ENCODE data around the gene ACBD4. TPM values are rescaled to one million over a fixed set of nuclear protein-coding genes. Genes with fewer than 3 reads are reported as not detected.

The ACBD4 gene
- total RNA-seq, 2 experiments from 2014 or later, result 12.7 to 13.4 TPM

DNA sequence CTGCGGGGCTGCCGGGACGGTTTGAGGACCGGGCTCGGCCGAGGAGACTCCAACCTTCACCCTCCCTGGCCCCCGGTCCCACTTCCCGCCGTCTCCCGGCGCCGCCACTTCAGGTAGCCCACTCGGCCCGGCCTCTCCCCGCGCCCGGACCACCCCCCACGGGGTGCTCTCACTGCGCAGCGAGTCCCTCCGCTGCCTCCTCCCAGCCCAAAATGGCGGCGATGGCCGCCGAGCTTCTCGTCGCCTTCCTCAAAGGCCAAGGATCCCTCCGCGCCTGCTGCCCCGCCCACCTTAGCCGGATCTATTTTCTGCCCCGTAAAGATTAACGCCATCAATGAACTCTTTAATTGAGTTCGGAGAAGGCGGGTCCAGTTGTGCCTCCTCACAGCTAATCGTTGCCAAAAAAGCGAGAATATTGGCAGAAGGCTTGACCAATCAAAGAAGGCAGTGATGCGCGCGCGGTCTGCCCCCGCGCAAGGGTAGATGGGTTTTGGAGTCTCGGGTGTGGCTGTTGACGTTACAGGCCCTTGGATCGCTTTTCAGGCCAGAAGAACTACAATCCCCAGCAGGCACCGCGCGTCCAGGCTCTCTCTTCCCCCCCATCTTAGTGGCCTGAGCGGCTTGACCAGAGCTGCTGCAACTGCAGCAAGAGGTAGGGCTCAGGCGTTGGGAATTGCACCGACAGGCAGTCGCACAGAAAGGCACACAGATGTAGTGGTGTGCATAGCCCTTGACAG, 26.0 kb downstream of the ACBD4 start, which contains the start of gene HEXIM2:
Gene HEXIM2, plus strand, starts transcription at position 588 of the 737 bp plus-strand sequence. CDS start 919 bp downstream, outside the sequence.
- ATAC-seq, result peak; percentile 97
- intact Hi-C loops (cut with DNase I, micrococcal nuclease), result loop anchor here (1.0 to 5.0 kb wide), 13 partner anchors 11 to 1031 kb away; partner anchors contain the start of genes ACBD4 (in 2 of the 2), HEXIM1 (in 2 of the 2), NMT1 (in 2 of the 2) and DCAKD (in 1 of the 2)
- H3K9me3 Mint-ChIP-seq (ENCODE audit: low read depth), result no peaks in the 10 kb centered on the region
- peak within 1 kb of the TSS; percentile 96 for H3K4me3 Mint-ChIP-seq
- peak within 1 kb of the TSS; percentile 96 for H3K27ac Mint-ChIP-seq
- H3K4me1 Mint-ChIP-seq, result peaks cover 24% of the 10 kb centered on the region
- H3K27me3 Mint-ChIP-seq, result no peaks in the 10 kb centered on the region
- peak; percentile 97 for DNase-seq
- H3K36me3 Mint-ChIP-seq (ENCODE audit: low read depth), result peaks cover 25% of the 10 kb centered on the region
- ChIA-PET POLR2A (interaction anchor here (0.7 to 5.8 kb wide), 11 partner anchors 10 to 151 kb away, joined by 3 to 247 read pairs (median 6); partner anchors contain the start of genes ACBD4, HEXIM1 and NMT1), CTCF (interaction anchor here (0.7 to 9.5 kb wide), 10 partner anchors 11 to 223 kb away, joined by 3 to 139 read pairs (median 6); partner anchors contain the start of genes ACBD4, HEXIM1 and MAP3K14)

DNA sequence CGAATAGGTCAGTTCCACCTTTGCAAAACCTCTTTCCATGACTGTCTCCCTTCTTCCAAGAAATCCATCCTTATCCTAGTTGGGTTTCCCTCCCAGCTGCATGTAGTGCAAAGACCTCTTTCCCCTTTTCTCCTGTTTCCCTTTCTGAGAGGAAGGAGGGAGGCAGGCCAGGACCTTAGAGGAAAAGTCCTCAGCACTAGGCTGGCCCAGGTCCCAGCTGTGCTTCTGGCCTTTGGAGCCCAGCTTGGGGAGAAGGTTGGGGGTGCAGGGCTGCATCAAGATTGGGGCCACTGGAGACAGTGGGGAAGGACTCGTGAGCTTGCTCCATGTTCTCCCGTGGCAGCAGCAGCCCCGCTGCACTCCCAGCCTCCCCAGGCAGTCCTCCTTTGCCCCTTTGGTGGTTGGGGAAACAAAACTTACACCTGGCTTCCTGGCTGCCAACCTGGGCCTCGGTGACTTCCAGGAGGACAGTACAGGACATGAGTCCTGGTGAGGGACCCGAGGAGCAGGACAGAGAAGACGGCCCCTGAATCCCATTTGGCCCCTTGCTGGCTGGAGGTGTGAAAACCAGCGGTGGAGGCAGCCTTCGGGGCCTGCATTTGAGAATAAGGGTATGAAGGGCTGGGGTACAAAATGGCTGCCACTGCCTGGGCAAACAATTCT, 26.7 kb downstream of the ACBD4 start:
- ATAC-seq, result no peak
- Mint-ChIP-seq H3K27me3 (no peaks in the 10 kb centered on the region), H3K4me1 (peaks cover 24% of the 10 kb centered on the region), H3K27ac (peak overlapping the region; percentile 62), H3K36me3 (ENCODE audit: low read depth) (peaks cover 23% of the 10 kb centered on the region), H3K4me3 (peak overlapping the region; percentile 96), H3K9me3 (ENCODE audit: low read depth) (no peaks in the 10 kb centered on the region)
- POLR2A ChIA-PET, result interaction anchor here (0.7 to 5.8 kb wide), 10 partner anchors 9 to 150 kb away, joined by 3 to 247 read pairs (median 6); partner anchors contain the start of genes HEXIM1 and NMT1
- intact Hi-C loops (cut with DNase I, micrococcal nuclease), result loop anchor here (5.0 kb wide), 2 partner anchors 35 to 1030 kb away; partner anchors contain the start of gene KANSL1 (in 1 of the 2)
- DNase-seq, result no peak
- CTCF ChIA-PET, result interaction anchor here (0.5 to 9.5 kb wide), 9 partner anchors 10 to 155 kb away, joined by 3 to 139 read pairs (median 7); partner anchors contain the start of genes ACBD4, HEXIM1 and MAP3K14

DNA sequence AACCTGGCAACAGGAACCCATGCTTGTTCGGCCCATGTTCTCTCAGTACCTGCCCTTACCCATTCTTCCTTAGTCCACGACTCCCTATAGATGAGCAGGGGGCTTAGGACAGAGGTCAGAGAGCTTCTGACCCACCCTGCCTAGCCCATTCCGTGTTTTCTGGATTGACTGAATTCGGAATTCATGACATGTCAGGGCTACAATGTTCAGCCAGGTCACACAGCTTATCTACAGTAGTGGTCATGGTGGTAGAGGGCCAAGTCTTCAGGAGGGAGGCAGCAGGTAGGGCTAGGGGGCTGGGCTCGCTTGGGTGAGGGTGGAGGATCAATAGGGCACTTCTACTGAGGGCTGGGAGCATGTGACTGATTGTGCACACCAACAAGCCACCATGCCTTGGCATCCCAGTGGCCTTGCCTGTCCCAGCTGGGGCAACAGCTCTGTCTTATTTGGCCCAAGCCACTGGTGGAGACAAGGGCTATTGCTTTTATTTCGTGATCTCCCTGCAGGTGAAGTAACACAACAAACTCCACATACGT, 29.3 kb downstream of the ACBD4 start:
- ChIA-PET POLR2A (interaction anchor here (1.4 kb wide), 1 partner anchor 16 kb away, joined by 8 read pairs; the partner anchor contains the start of gene HEXIM1), CTCF (interaction anchor here (0.5 to 9.5 kb wide), 3 partner anchors 15 to 71 kb away, joined by 3 to 139 read pairs (median 3); partner anchors contain the start of genes ACBD4 and HEXIM1)
- no peak for DNase-seq
- no peak overlapping the region for H3K27ac Mint-ChIP-seq
- no peak for ATAC-seq
- intact Hi-C loops (cut with DNase I, micrococcal nuclease), result loop anchor here (5.0 kb wide), 2 partner anchors 32 to 1027 kb away; partner anchors contain the start of gene KANSL1 (in 1 of the 2)
- H3K9me3 Mint-ChIP-seq (ENCODE audit: low read depth), result no peaks in the 10 kb centered on the region
- H3K36me3 Mint-ChIP-seq (ENCODE audit: low read depth), result peaks cover 8% of the 10 kb centered on the region
- H3K27me3 Mint-ChIP-seq, result no peaks in the 10 kb centered on the region
- peaks cover 4% of the 10 kb centered on the region for H3K4me1 Mint-ChIP-seq
- H3K4me3 Mint-ChIP-seq, result no peak overlapping the region

DNA sequence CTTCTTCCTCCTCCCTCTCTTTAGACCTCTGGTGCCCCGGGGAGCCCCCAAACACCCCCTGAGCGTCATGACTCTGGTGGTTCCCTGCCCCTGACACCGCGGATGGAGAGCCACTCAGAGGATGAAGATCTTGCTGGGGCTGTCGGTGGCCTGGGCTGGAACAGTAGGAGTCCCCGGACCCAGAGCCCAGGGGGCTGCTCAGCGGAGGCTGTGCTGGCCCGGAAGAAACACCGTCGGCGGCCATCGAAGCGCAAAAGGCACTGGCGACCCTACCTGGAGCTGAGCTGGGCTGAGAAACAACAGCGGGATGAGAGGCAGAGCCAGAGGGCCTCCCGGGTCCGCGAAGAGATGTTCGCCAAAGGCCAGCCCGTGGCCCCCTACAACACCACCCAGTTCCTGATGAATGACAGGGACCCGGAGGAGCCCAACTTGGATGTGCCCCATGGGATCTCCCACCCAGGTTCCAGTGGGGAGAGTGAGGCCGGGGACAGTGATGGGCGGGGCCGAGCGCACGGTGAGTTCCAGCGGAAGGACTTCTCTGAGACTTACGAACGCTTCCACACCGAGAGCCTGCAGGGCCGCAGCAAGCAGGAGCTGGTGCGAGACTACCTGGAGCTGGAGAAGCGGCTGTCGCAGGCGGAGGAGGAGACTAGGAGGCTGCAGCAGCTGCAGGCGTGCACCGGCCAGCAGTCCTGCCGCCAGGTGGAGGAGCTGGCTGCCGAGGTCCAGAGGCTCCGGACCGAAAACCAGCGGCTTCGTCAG, 33.7 kb downstream of the ACBD4 start:
- no peak overlapping the region for H3K27ac Mint-ChIP-seq
- POLR2A ChIA-PET, result no interaction called here
- DNase-seq (no peak), ATAC-seq (no peak)
- no peaks in the 10 kb centered on the region for H3K36me3 Mint-ChIP-seq (ENCODE audit: low read depth)
- intact Hi-C loops (cut with DNase I, micrococcal nuclease), result no loop called here
- H3K27me3 Mint-ChIP-seq, result no peaks in the 10 kb centered on the region
- no peak overlapping the region for H3K4me3 Mint-ChIP-seq
- CTCF ChIA-PET, result interaction anchor here (0.9 kb wide), 1 partner anchor 28 kb away, joined by 4 read pairs; no protein-coding TSS in a partner anchor
- H3K4me1 Mint-ChIP-seq, result peaks cover 23% of the 10 kb centered on the region
- H3K9me3 Mint-ChIP-seq (ENCODE audit: low read depth), result no peaks in the 10 kb centered on the region

DNA sequence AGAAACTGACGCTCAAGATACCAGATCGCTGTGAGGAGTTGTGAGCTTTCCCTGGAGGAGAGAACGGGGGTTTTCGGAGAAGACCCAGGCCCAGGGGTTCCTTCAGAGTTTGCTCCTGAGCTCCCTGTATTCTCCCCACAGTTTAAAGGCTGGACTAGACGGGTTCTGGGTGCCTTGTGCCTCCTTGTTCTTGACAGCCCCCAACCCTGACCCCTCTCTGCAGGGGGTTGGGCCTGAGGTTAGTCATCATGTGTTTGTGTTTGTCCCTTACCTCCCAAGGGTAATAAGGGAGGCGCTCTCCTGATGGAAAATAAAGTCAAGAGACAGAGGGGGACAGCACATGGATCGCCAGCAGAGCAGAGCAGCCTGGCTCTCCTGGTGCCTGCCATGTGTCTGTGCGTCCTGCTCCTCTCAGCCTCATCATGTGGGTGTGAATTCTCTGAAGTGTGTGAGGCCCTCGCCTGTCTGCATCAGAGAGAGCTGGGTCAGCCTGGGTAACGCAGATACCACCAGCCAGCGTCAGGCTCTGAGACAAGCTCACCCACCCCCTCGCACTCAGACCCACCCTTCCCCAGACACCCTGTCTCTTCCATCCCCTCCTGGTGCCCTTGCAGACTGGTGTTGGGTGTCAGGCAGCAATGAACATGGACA, 34.9 kb downstream of the ACBD4 start:
- H3K27me3 Mint-ChIP-seq, result no peaks in the 10 kb centered on the region
- H3K27ac Mint-ChIP-seq, result no peak overlapping the region
- ChIA-PET CTCF (interaction anchor here (0.6 to 4.2 kb wide), 5 partner anchors 12 to 1191 kb away, joined by 3 to 41 read pairs (median 4); partner anchors contain the start of genes ACBD4 and HEXIM1), POLR2A (interaction anchor here (0.8 to 1.5 kb wide), 3 partner anchors 8 to 21 kb away, joined by 3 to 5 read pairs (median 4); partner anchors contain the start of gene HEXIM2)
- H3K4me3 Mint-ChIP-seq, result no peak overlapping the region
- no peaks in the 10 kb centered on the region for H3K9me3 Mint-ChIP-seq (ENCODE audit: low read depth)
- intact Hi-C loops (cut with DNase I, micrococcal nuclease), result no loop called here
- no peak for ATAC-seq
- no peak for DNase-seq
- H3K4me1 Mint-ChIP-seq, result peaks cover 23% of the 10 kb centered on the region
- H3K36me3 Mint-ChIP-seq (ENCODE audit: low read depth), result no peaks in the 10 kb centered on the region

DNA sequence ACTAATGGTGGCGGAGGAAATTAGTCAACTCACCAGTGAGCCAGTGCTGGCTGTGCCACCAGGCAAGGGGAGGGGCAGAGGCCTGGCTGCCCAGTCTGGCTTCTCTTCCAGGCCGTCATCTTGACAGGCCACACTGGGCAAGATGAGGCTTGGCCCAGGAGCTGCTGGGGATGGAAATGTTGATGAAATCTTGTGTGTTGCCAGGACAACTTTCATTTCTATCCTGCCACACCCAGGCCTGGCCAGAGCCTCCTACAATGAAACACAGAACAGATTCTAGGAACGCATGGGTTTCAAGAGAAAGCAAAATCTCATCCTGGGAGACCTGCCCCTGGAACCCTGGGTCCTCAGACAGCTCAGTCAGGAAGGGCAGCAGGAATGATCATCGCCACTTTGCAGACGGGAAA, 35.4 kb downstream of the ACBD4 start:
- ChIA-PET POLR2A (interaction anchor here (1.2 to 1.5 kb wide), 2 partner anchors 9 to 22 kb away, joined by 3 to 5 read pairs; partner anchors contain the start of gene HEXIM2), CTCF (interaction anchor here (0.7 to 4.2 kb wide), 3 partner anchors 11 to 1192 kb away, joined by 4 to 41 read pairs (median 13); partner anchors contain the start of genes HEXIM1 and HEXIM2)
- no peak for ATAC-seq
- intact Hi-C loops (cut with DNase I, micrococcal nuclease), result no loop called here
- H3K9me3 Mint-ChIP-seq (ENCODE audit: low read depth), result no peaks in the 10 kb centered on the region
- H3K4me1 Mint-ChIP-seq, result peaks cover 23% of the 10 kb centered on the region
- no peaks in the 10 kb centered on the region for H3K27me3 Mint-ChIP-seq
- no peak overlapping the region for H3K27ac Mint-ChIP-seq
- DNase-seq, result no peak
- no peaks in the 10 kb centered on the region for H3K36me3 Mint-ChIP-seq (ENCODE audit: low read depth)
- no peak overlapping the region for H3K4me3 Mint-ChIP-seq

DNA sequence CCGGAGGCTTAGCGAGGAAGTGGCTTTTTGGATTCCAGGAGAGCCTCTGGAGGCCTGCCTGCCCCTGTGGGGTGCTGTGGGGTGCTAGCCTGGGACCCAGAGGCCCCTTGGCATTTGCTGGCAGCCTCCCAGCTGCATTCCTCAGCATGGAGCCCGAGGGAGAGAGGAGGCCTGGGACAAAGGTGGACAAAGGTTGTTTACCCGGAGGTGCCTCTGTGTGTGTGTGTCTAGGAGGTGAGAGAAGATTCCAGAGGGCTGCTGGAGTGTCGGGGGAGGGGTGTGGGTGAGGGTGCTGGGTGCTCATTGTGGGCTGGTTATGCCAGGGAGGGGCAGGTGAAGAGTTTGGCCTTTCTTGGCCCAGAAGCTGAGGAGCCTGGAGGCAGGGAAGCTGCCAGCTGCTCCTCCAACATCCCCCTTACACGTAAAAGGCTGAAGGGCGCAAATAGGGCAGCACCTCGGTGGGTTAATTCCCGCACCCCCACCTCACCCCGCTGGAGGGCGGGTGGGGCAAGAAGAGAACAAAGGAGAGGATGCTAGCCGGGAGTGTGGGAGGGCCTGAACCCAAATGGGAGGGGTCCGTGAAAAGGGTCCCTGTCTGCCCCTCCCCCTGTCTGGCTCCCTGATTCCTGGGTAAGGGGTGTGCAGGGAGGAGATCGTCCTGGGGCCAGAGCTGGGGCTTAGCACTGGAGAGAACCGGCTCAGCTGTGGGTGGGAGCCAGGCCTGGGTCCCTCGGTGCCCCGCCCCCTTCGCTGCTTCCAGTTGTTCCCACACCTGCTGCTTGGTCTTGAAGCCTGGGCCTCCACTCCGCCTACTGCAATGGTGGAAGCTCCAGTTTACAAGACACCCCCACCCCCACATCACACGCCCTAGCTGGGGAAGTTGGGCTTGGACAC, 36.1 kb downstream of the ACBD4 start:
- DNase-seq (peak; percentile 20), ATAC-seq (no peak)
- POLR2A ChIA-PET, result interaction anchor here (1.2 to 3.3 kb wide), 2 partner anchors 10 to 23 kb away, joined by 3 to 33 read pairs; partner anchors contain the start of genes HEXIM1 and HEXIM2
- peaks cover 23% of the 10 kb centered on the region for H3K4me1 Mint-ChIP-seq
- H3K27ac Mint-ChIP-seq, result peak overlapping the region; percentile 85
- intact Hi-C loops (cut with DNase I, micrococcal nuclease), result loop anchor here (1.0 to 2.0 kb wide), 4 partner anchors 10 to 25 kb away; partner anchors contain the start of genes HEXIM1 (in 2 of the 2) and HEXIM2 (in 2 of the 2)
- H3K27me3 Mint-ChIP-seq, result no peaks in the 10 kb centered on the region
- H3K36me3 Mint-ChIP-seq (ENCODE audit: low read depth), result no peaks in the 10 kb centered on the region
- H3K4me3 Mint-ChIP-seq, result no peak overlapping the region
- H3K9me3 Mint-ChIP-seq (ENCODE audit: low read depth), result no peaks in the 10 kb centered on the region
- CTCF ChIA-PET, result interaction anchor here (0.6 to 4.2 kb wide), 6 partner anchors 11 to 1192 kb away, joined by 3 to 41 read pairs (median 8); partner anchors contain the start of genes ACBD4, HEXIM1 and HEXIM2

DNA sequence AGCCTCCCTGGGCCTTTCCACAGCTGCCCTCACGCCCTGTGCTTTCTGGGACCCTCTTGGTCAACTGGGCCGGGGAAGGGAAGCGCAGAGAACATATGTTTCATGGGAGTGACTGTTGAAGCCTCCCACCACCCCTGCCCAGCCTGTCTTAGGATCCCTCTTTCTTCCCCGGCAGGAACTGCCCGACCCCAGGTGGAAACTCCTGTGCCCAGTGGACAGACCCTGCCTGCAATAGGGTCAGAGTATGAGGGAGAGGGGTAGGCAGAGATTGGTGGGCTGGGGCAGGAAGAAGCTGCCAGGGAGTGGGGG, 36.7 kb downstream of the ACBD4 start:
- no peaks in the 10 kb centered on the region for H3K27me3 Mint-ChIP-seq
- POLR2A ChIA-PET, result interaction anchor here (1.3 to 3.3 kb wide), 2 partner anchors 23 to 37 kb away, joined by 5 to 33 read pairs; partner anchors contain the start of genes ACBD4 and HEXIM1
- H3K9me3 Mint-ChIP-seq (ENCODE audit: low read depth), result no peaks in the 10 kb centered on the region
- DNase-seq, result no peak
- H3K27ac Mint-ChIP-seq, result peak overlapping the region; percentile 85
- H3K4me1 Mint-ChIP-seq, result peaks cover 23% of the 10 kb centered on the region
- H3K36me3 Mint-ChIP-seq (ENCODE audit: low read depth), result no peaks in the 10 kb centered on the region
- H3K4me3 Mint-ChIP-seq, result no peak overlapping the region
- ATAC-seq, result no peak
- CTCF ChIA-PET, result interaction anchor here (0.7 to 4.2 kb wide), 8 partner anchors 9 to 37 kb away, joined by 3 to 41 read pairs (median 10); partner anchors contain the start of genes ACBD4, HEXIM1 and HEXIM2
- intact Hi-C loops (cut with DNase I, micrococcal nuclease), result loop anchor here (1.0 to 2.0 kb wide), 4 partner anchors 11 to 25 kb away; partner anchors contain the start of genes HEXIM1 (in 2 of the 2) and HEXIM2 (in 2 of the 2)
